Psoas muscle (tissue), 8 donors: ENCODE data around the gene DRD1. TPM values are rescaled to one million over a fixed set of nuclear protein-coding genes. Genes with fewer than 3 reads are reported as not detected.

Experiments used
- ATAC-seq, 4 donors: fragments of 200-7000 bp; cut with Tn5 transposase; one replicate each; pipeline ENCODE4 v1.9.1; 2020; ENCODE audit warnings: moderate library complexity in 3 of 4, mild to moderate bottlenecking in 2 of 4
- DNase-seq, 2 donors: peaks; one replicate each; pipeline ENCODE4 v3.0.0-alpha.2; 2020
- H3K27ac ChIP-seq: fragments of 200-600 bp; one replicate; pipeline ENCODE4 v1.8.0; 2022
- H3K27me3 ChIP-seq, 3 donors: fragments of 200-600 bp in 1 of 3; one replicate each; pipeline versions ENCODE4 v1.6.1 to v1.8.0; 2013 to 2022; ENCODE audit warnings: low read length in 2 of 3, mild to moderate bottlenecking in 2 of 3, moderate library complexity in 1 of 3; ENCODE audit not compliant: insufficient read depth in 3 of 3
- H3K36me3 ChIP-seq, 2 donors: fragments of 200-600 bp in 1 of 2; one replicate each; pipeline versions ENCODE4 v1.6.1 to v1.8.0; 2013 to 2022; ENCODE audit warnings: low read depth in 1 of 2, mild to moderate bottlenecking in 1 of 2, moderate library complexity in 1 of 2; ENCODE audit not compliant: insufficient read depth in 1 of 2
- H3K4me1 ChIP-seq: fragments of 200-600 bp; one replicate; pipeline ENCODE4 v1.8.0; 2022
- H3K4me3 ChIP-seq: fragments of 200-600 bp; one replicate; pipeline ENCODE4 v1.8.0; 2022; ENCODE audit warnings: mild to moderate bottlenecking
- H3K9me3 ChIP-seq: fragments of 200-600 bp; one replicate; pipeline ENCODE4 v1.8.0; 2022
- WGBS, 3 donors: extraction: QIAGEN DNeasy Blood & Tissue Kit; methylation state at CpG; one replicate each; pipeline versions ENCODE4 v1.1.6 to v1.1.7; 2013; 5-methylcytosine and 5-hydroxymethylcytosine counted together
- intact Hi-C, 2 donors: fragments of 100-400 bp; cut with DNase I; formaldehyde crosslinking; loops; one replicate each; pipeline versions ENCODE4 v1.11.0 to v1.14.2; 2022
- long read RNA-seq, 2 donors: library from polyadenylated mRNA; unstranded; transcript quantifications; one replicate each; pipeline ENCODE4 v2.0.0, GENCODE V29; 2021
- polyA plus RNA-seq, 3 donors: library from polyadenylated mRNA; stranded (reverse); fragments of 200-250 nt; gene quantifications; one replicate each; pipeline ENCODE4 v1.2.3, GENCODE V29; 2013
- total RNA-seq, 4 donors: library from RNA; stranded (reverse); fragmentation: NEBNext Ultra II Directional in 2 of 4; extraction: Animal tissue kit (Norgen Biotek cat#: 25700) in 2 of 4; gene quantifications; one replicate each; pipeline versions ENCODE4 v1.2.1 to v1.2.4, GENCODE V29; 2021 to 2023
- TF ChIP-seq, protein P1 (sequence below): fragments of 200-600 bp; IDR thresholded peaks from one replicate; pipeline ENCODE4 v1.8.0; 2022; ENCODE audit warnings: antibody characterized with exemption
- donor health status: healthy with polysubstance abuse.
- donor health status: DM: no; HTN: no; CAD: no; lungs with moderate emphysema.
- donor health status: Bipolar disorder and iron deficiency.
- donor health status: healthy.
- donor health status: DM: yes; HTN: yes; CAD: no.
- donor health status: DM: no; HTN: no; CAD: no.
- donor health status: DM: no; HTN: no; CAD: no.
- donor health status: DM: yes; HTN: yes; CAD: no.

Gene DRD1
- under 1 TPM in 1 of 4 donors, not detected in 3; 0.06 TPM for total RNA-seq
- under 1 TPM in 1 of 3 donors, not detected in 2; 0.01 TPM for polyA plus RNA-seq
- long read RNA-seq, donor 1, partial matches to known transcripts = 0 of 1 reads
- long read RNA-seq, donor 1, other reads (novel, unspliced or antisense) = 1 of 1 reads
- long read RNA-seq, donor 2 = 0 reads

DNA sequence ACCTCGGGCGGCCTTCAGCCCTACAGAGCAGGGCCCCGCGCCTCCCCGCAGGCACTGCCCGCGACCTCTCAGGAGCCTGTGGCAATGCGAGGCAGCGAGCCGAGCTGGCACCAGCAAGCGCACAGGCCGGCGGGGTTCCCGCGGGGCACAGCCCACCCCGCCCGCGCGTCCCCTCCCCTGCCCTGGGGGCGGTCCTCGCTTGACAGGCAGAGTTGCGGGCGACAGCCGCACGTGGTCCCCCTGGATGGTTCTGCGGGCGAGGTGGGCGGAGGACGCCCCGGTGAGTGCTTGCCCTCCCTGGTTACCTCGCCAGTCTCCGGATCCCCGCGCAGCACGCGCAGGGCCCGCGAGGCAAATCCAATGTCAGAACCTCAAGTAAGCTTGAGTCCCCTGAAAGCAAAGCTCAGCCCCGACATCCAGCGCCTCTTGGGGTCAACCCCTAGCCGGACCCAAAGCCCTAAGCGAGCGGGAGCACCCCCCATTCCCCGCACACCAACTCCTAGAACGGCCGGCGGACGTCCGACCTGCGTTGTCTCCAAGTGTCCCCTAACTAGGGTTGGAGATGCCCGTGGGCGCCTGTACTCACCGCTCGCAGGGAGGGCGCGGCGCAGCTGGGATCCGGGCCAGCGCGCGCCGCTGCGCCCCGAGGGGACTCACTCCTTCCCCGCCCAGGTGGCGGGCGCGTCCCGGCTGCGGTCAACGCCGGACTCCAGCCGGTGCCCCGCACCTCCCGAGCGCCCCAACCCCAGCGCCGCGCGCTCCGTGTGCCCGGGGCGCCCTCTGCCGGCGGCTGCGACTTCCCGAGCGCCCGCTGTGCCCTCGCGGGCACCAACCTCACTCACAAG lies at the start of gene DRD1:
Gene DRD1, minus strand, starts transcription at position 123 of the 845 bp plus-strand sequence. CDS start 1,083 bp downstream, outside the sequence.
- Histone ChIP-seq H3K27me3 (peaks cover 0 to 58% (median 4%) of the 10 kb centered on the region in 3 donors), H3K4me1 (peaks cover 3% of the 10 kb centered on the region), H3K4me3 (peak within 1 kb of the TSS; percentile 54), H3K27ac (no peak within 1 kb of the TSS), H3K36me3 (no peaks in the 10 kb centered on the region), H3K9me3 (no peaks in the 10 kb centered on the region)
- intact Hi-C loops = loop anchor here in 1 of 2 donors (5.0 kb wide), 1 partner anchor 492 kb away; no protein-coding TSS in a partner anchor
- TF ChIP-seq, protein P1, sequence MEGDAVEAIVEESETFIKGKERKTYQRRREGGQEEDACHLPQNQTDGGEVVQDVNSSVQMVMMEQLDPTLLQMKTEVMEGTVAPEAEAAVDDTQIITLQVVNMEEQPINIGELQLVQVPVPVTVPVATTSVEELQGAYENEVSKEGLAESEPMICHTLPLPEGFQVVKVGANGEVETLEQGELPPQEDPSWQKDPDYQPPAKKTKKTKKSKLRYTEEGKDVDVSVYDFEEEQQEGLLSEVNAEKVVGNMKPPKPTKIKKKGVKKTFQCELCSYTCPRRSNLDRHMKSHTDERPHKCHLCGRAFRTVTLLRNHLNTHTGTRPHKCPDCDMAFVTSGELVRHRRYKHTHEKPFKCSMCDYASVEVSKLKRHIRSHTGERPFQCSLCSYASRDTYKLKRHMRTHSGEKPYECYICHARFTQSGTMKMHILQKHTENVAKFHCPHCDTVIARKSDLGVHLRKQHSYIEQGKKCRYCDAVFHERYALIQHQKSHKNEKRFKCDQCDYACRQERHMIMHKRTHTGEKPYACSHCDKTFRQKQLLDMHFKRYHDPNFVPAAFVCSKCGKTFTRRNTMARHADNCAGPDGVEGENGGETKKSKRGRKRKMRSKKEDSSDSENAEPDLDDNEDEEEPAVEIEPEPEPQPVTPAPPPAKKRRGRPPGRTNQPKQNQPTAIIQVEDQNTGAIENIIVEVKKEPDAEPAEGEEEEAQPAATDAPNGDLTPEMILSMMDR = peak; percentile 68
- WGBS, 3 donors = 0 to 1% (median 1%) methylated on average over 73 to 91 of the region's 91 CpGs
- ATAC-seq = peak; percentile 51 to 76 (median 63)
- peak; percentile 35 to 54 for DNase-seq

DNA sequence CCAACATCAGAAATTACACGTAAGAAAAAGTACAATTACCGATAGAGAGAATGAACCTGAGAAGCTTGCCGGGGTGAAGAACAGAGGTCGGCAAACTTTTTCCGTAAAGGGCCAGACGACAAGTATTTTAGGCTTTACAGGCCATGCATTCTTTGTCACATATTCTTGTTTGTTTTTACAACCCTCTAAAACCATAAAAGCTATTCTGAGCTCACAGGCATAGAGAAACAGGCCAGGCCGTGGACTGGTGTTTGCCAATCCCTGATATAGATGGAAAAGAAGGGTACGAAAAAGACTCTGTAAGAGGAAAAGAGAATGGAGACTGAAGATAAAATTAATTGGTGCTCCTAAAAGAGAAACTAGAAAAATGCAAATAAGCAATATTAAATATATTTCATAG lies 49.7 kb upstream of the DRD1 start:
- intact Hi-C loops = no loop called here
- Histone ChIP-seq H3K27me3 (no peaks in the 10 kb centered on the region), H3K27ac (no peak overlapping the region), H3K9me3 (no peaks in the 10 kb centered on the region), H3K36me3 (peaks cover 11 to 42% of the 10 kb centered on the region in 2 donors), H3K4me3 (no peak overlapping the region), H3K4me1 (no peaks in the 10 kb centered on the region)
- 89 to 97% (median 95%) methylated on average over 8 of the region's 8 CpGs for WGBS, 3 donors
- TF ChIP-seq, protein P1 = no peak
- DNase-seq (no peak), ATAC-seq (no peak)

DNA sequence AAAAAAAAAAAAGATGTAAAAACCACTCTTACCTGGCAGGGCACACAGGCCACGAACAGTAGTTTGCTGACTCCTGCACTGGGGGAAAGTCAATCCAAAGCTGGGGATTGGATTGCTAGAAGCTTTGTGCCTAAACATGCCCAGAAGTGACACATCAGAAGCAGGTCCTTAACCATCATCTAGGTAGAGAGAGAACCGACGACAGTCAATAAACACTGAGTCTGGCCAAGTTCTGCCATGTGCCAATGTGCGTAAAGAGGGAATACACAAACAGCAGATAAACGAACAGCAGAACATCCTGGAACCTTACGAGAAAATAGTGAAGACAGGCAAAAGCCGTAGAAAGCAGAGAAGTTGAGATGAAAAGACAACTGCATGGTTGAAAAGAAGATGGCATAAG lies 49.3 kb upstream of the DRD1 start:
- no peak overlapping the region for H3K4me3 ChIP-seq
- DNase-seq (no peak), ATAC-seq (no peak)
- no peaks in the 10 kb centered on the region for H3K9me3 ChIP-seq
- no peak overlapping the region for H3K27ac ChIP-seq
- H3K36me3 ChIP-seq = peaks cover 11 to 37% of the 10 kb centered on the region in 2 donors
- intact Hi-C loops = no loop called here
- TF ChIP-seq, protein P1 = no peak
- H3K27me3 ChIP-seq = no peaks in the 10 kb centered on the region
- WGBS, 3 donors = 91 to 93% (median 92%) methylated on average over 7 of the region's 7 CpGs
- no peaks in the 10 kb centered on the region for H3K4me1 ChIP-seq

DNA sequence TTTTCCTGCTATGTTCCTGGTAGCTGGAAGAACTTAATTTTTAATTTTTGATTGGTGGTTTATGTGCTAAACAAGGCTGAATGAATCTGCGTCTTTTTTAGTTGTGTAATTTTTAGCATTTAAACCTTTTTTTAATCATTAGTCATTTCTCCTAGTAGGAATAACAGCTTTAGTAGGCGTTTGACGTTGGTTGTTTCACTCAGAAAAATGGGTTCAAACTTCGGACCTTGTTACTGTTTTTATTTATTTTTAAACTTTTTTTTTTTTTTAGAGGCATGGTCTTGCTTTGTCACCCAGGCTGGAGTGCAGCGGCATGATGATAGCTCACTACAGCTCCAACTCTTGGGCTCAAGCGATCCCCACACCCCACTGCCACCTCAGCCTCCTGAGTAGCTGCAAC lies 47.2 kb upstream of the DRD1 start:
- TF ChIP-seq, protein P1 = no peak

More for the DNA sequence above, 47.2 kb upstream of the DRD1 start:
- 82 to 89% (median 88%) methylated on average over 6 of the region's 6 CpGs for WGBS, 3 donors
- Histone ChIP-seq H3K4me3 (no peak overlapping the region), H3K27me3 (no peaks in the 10 kb centered on the region), H3K9me3 (no peaks in the 10 kb centered on the region), H3K36me3 (peaks cover 14 to 33% of the 10 kb centered on the region in 2 donors), H3K27ac (no peak overlapping the region), H3K4me1 (no peaks in the 10 kb centered on the region)
- ATAC-seq = no peak
- intact Hi-C loops = no loop called here
- DNase-seq = no peak
